GM12873 (cell line): ENCODE data around the gene CYP26B1.

Experiments
- CTCF ChIP-seq: IDR thresholded peaks from 2 replicates; pipeline ENCODE4 v1.5.1; 2012; ENCODE audit warnings: low read depth, mild to moderate bottlenecking, moderate library complexity, low read length, control low read depth; ENCODE audit not compliant: insufficient read depth; ENCODE audit errors: missing control alignments

CYP26B1 gene

GRCh38 chr2:72154386-72154975, 6.8 kb upstream of the CYP26B1 start:
- TF ChIP-seq CTCF = no peak

GRCh38 chr2:72153924-72154323, 6.3 kb upstream of the CYP26B1 start:
- TF ChIP-seq CTCF = no peak

- TF ChIP-seq CTCF = no peak
Measured at GRCh38 chr2:72153026-72153791, 5.5 kb upstream of the CYP26B1 start.

- no peak for TF ChIP-seq CTCF
Measured at GRCh38 chr2:72150861-72151356, 3.2 kb upstream of the CYP26B1 start.

- TF ChIP-seq CTCF = peak; percentile 85
Measured at GRCh38 chr2:72150157-72150860, 2.6 kb upstream of the CYP26B1 start.

GRCh38 chr2:72149556-72150156, 2.0 kb upstream of the CYP26B1 start:
- TF ChIP-seq CTCF = no peak
